PFSK-1 (cell line): ENCODE data around the gene ZFAND3.

Experiments used
- POLR2AphosphoS5 ChIP-seq: IDR thresholded peaks from 2 replicates; pipeline ENCODE4 v1.6.1; 2012; ENCODE audit warnings: low read depth, mild to moderate bottlenecking, control low read depth, low read length, moderate library complexity
- SIN3A ChIP-seq: IDR thresholded peaks from 2 replicates; pipeline ENCODE4 v1.6.1; 2012; ENCODE audit warnings: mild to moderate bottlenecking, low read length, moderate library complexity, borderline replicate concordance; ENCODE audit not compliant: insufficient read depth
- TAF1 ChIP-seq: IDR thresholded peaks from 2 replicates; pipeline ENCODE4 v1.6.1; 2012; ENCODE audit warnings: low read length, control low read depth, borderline replicate concordance; ENCODE audit not compliant: insufficient read depth
- TF ChIP-seq, protein P1 (sequence below), 2 experiments: IDR thresholded peaks; 2 replicates each; pipeline versions ENCODE4 v1.6.1 to v1.8.0; 2011 to 2012; ENCODE audit warnings: low read depth in 2 of 2, low read length in 2 of 2, control low read depth in 1 of 2, inconsistent platforms in 1 of 2, mild to moderate bottlenecking in 1 of 2, moderate library complexity in 1 of 2; ENCODE audit not compliant: insufficient read depth in 1 of 2

DNA sequence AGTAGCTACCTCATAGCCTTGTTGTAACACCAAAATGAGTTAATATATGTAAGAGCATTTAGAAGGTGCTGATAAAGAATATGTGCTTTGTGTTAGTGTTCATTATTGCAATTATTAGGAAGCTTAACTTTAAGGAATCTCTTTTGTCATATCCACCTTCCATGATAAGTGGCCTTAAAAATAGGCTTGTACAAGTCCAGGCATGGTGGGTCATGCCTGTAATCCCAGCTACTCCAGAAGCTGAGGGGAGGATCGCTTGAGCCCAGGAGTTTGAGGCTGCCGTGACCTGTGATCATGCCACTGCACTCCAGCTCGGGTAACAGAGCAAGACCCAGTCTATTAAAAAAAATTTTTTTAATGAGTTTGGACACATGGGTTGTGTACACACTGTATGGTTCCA lies 285.5 kb downstream of the ZFAND3 start:
- TF ChIP-seq TAF1 (no peak), POLR2AphosphoS5 (no peak), SIN3A (no peak)
- TF ChIP-seq, protein P1, sequence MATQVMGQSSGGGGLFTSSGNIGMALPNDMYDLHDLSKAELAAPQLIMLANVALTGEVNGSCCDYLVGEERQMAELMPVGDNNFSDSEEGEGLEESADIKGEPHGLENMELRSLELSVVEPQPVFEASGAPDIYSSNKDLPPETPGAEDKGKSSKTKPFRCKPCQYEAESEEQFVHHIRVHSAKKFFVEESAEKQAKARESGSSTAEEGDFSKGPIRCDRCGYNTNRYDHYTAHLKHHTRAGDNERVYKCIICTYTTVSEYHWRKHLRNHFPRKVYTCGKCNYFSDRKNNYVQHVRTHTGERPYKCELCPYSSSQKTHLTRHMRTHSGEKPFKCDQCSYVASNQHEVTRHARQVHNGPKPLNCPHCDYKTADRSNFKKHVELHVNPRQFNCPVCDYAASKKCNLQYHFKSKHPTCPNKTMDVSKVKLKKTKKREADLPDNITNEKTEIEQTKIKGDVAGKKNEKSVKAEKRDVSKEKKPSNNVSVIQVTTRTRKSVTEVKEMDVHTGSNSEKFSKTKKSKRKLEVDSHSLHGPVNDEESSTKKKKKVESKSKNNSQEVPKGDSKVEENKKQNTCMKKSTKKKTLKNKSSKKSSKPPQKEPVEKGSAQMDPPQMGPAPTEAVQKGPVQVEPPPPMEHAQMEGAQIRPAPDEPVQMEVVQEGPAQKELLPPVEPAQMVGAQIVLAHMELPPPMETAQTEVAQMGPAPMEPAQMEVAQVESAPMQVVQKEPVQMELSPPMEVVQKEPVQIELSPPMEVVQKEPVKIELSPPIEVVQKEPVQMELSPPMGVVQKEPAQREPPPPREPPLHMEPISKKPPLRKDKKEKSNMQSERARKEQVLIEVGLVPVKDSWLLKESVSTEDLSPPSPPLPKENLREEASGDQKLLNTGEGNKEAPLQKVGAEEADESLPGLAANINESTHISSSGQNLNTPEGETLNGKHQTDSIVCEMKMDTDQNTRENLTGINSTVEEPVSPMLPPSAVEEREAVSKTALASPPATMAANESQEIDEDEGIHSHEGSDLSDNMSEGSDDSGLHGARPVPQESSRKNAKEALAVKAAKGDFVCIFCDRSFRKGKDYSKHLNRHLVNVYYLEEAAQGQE (IDR thresholded peaks at IDR 0.05; ENCODE audit: insufficient read depth in 1 of 2, low read depth in 2 of 2, low read length in 2 of 2): no peak
